Neuron (in vitro differentiated cells): ENCODE measurements around the gene ZAP70.

Experiments
- H2AFZ ChIP-seq: one replicate; pipeline ENCODE4 v1.6.1; 2013; ENCODE audit warnings: low read depth, mild to moderate bottlenecking, inconsistent platforms, low read length, moderate library complexity
- H3K27me3 ChIP-seq: one replicate; pipeline ENCODE4 v1.6.1; 2013; ENCODE audit warnings: low read length; ENCODE audit not compliant: insufficient read depth
- H3K36me3 ChIP-seq: one replicate; pipeline ENCODE4 v1.6.1; 2013; ENCODE audit warnings: low read length; ENCODE audit not compliant: insufficient read depth
- H3K4me1 ChIP-seq: one replicate; pipeline ENCODE4 v1.6.1; 2013; ENCODE audit warnings: low read length; ENCODE audit not compliant: insufficient read depth
- H3K4me3 ChIP-seq: 2 replicates; pipeline ENCODE4 v1.5.1; 2013; ENCODE audit warnings: mild to moderate bottlenecking, low read length, moderate library complexity
- H3K9me3 ChIP-seq: one replicate; pipeline ENCODE4 v1.6.1; 2013; ENCODE audit warnings: low read length

Gene ZAP70

DNA sequence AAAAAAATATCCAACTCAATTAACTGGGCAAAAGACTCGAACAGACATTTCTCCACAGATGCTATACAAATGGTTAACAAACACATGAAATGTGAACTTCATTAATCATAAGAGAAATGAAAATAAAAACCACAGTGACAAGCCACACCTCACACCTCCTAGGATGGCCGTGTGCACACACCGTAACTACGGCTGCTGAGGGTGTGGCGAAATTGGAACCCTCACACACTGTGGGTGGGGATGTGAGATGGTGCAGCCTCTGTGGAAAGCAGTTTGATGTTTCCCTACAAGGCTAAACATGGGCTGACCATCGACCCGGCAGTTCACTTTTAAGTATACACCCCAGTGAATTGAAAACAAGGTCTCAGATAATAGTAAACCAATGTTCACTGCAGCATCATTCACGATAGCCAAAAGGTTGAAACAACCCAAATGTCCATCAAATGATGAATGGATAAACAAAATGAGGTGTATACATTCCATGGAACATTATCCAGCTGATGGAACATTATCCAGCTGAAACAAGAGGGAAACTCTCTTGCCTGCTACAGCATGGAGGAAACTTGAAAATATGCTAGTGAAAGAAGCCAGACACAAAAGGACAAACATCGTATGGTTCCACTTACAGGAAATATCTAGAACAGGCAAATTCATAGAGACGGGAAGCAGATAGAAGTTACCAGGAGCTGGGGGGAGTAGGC lies 32.2 kb downstream of the ZAP70 start:
- H3K4me1 ChIP-seq: no peaks in the 10 kb centered on the region
- no peaks in the 10 kb centered on the region for H3K27me3 ChIP-seq
- no peaks in the 10 kb centered on the region for H3K36me3 ChIP-seq
- no peak overlapping the region for H3K4me3 ChIP-seq
- no peaks in the 10 kb centered on the region for H3K9me3 ChIP-seq
- H2AFZ ChIP-seq: no peak overlapping the region

DNA sequence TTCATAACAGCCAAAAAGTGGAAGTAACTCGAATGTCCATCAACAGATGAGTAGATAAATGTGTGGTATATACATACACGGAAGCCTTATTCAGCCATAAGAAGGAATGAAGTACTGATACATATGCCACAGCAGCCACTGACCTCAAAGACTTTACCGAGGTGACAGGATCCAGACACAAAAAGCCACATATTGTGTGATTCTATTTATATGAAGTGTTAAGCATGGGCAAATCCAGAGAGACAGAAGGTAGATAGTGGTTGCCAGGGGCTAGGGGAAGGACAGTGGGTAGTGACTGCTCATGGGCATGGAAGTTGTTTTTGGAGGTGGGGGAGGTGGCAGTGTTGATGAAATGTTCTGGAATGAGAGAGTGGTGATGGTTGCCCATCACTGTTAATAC lies 33.9 kb downstream of the ZAP70 start:
- Histone ChIP-seq H3K36me3 (peaks cover 7% of the 10 kb centered on the region), H3K4me1 (peaks cover under 1% of the 10 kb centered on the region), H2AFZ (no peak overlapping the region), H3K27me3 (no peaks in the 10 kb centered on the region), H3K4me3 (no peak overlapping the region), H3K9me3 (no peaks in the 10 kb centered on the region)

- Histone ChIP-seq H3K36me3 (peaks cover 7% of the 10 kb centered on the region), H2AFZ (no peak overlapping the region), H3K4me3 (no peak overlapping the region), H3K4me1 (peaks cover 5% of the 10 kb centered on the region), H3K9me3 (no peaks in the 10 kb centered on the region), H3K27me3 (no peaks in the 10 kb centered on the region)
These were observed 34.3 kb downstream of the ZAP70 start for GRCh38 chr2:97747716-97748115.

DNA sequence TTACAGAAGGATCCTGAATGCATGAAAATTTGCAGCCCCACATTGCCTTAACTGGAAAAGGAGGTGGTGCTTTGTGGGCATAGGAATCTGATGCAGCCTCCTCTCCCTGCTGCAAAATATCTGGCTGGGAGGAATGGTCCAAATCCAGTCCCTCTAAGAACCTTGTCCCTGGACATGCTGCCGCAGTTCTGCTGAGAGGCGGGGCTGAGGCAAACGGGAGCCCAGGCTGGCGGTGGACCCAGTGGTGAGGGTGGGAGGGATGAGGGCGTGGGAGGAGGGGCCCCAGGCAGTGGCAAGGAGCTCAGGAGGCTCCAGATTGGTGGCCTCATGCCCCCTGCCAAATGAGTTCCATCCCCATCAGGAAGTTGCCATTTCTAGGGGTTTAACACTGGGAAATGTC lies 36.2 kb downstream of the ZAP70 start:
- peaks cover 8% of the 10 kb centered on the region for H3K4me1 ChIP-seq
- H3K36me3 ChIP-seq: peaks cover 7% of the 10 kb centered on the region
- H3K27me3 ChIP-seq: no peaks in the 10 kb centered on the region
- no peak overlapping the region for H2AFZ ChIP-seq
- no peaks in the 10 kb centered on the region for H3K9me3 ChIP-seq
- no peak overlapping the region for H3K4me3 ChIP-seq

DNA sequence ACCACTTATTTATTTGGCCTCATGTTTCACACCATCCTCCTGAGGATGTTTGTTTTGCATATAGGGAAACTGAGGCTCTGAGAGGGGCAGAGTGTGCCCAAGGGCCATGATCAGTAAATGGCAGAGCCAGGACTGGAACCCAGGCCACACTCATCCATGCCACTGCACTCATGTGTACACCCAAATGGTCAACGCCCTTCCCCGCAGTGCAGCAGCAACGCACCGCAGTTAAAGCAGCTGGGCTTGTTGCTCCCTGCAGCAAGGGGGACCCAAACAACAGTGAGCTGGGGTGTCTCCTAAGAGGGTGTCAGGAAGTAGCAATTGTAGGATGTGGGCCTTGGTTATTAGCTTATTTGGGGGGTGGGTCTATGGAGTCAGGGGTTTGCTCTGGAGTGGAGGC lies 36.6 kb downstream of the ZAP70 start:
- peaks cover 10% of the 10 kb centered on the region for H3K36me3 ChIP-seq
- H3K9me3 ChIP-seq: no peaks in the 10 kb centered on the region
- H3K27me3 ChIP-seq: no peaks in the 10 kb centered on the region
- H3K4me3 ChIP-seq: no peak overlapping the region
- H2AFZ ChIP-seq: no peak overlapping the region
- H3K4me1 ChIP-seq: peaks cover 8% of the 10 kb centered on the region

DNA sequence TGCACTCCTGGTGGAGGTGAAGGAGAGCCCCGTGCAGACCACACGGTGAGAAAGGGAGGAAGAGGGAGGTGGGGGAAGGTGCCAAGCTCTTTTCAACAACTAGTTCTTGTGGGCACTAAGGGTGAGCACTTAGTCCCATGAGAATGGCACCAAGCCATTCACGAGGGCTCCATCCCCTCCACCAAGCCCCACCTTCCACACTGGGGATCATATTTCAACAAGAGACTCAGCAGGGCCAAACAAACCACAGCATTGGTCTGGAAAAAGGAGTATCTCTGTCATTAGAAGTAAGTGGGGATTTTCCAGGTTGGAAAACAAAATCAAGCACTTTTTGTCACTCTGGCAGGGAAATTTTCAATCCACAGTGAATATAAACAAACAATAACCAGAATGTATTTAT lies 38.4 kb downstream of the ZAP70 start:
- Histone ChIP-seq H2AFZ (no peak overlapping the region), H3K36me3 (peaks cover 23% of the 10 kb centered on the region), H3K4me3 (no peak overlapping the region), H3K27me3 (no peaks in the 10 kb centered on the region), H3K4me1 (peaks cover 8% of the 10 kb centered on the region), H3K9me3 (no peaks in the 10 kb centered on the region)

DNA sequence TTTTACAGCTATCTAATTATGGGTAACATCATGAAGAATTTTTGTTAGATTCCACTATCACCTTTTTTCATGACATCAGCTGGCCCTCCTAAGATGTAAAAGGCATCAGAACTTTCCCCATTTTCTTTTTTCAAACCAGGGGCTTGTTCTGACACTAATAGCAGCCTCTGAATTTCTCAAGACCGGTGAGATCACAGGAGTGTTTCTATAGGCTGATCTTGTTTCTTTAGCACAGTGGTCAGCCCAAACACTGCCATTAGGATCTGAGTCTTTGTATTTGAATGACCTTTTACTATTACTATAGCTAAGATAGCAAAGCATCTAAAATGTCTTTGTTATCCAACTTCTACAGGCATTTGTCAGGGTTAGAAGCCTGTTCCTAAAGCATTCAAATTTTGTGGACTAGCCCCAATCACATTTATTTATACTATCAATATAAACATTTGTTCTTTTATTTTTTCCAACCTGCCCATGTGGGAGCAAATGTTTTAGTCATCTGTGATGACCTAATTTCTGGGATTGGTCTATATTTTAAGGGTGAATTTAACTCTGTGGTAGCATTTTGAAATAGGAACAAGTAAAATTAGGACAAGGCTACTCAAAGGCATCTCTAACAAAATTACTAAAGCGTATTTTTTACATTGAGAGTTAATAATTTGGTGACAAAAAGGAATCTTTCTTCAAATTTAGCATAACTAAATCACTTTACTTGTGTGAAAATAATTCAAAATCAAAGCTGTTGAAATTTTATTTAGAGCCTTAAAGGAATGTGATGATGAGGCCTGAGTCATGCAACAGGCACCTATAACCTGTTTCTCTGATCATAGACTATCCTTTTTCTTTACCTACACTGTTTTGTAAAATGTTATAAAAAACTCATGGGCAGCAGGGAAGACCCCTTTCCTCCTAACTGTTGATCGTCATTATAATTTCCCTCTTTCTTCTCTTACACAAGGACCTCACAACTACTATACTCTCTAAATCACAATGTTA lies 39.3 kb downstream of the ZAP70 start:
- H3K27me3 ChIP-seq: no peaks in the 10 kb centered on the region
- H2AFZ ChIP-seq: no peak overlapping the region
- H3K4me3 ChIP-seq: no peak overlapping the region
- no peaks in the 10 kb centered on the region for H3K9me3 ChIP-seq
- peaks cover 8% of the 10 kb centered on the region for H3K4me1 ChIP-seq
- peaks cover 31% of the 10 kb centered on the region for H3K36me3 ChIP-seq

DNA sequence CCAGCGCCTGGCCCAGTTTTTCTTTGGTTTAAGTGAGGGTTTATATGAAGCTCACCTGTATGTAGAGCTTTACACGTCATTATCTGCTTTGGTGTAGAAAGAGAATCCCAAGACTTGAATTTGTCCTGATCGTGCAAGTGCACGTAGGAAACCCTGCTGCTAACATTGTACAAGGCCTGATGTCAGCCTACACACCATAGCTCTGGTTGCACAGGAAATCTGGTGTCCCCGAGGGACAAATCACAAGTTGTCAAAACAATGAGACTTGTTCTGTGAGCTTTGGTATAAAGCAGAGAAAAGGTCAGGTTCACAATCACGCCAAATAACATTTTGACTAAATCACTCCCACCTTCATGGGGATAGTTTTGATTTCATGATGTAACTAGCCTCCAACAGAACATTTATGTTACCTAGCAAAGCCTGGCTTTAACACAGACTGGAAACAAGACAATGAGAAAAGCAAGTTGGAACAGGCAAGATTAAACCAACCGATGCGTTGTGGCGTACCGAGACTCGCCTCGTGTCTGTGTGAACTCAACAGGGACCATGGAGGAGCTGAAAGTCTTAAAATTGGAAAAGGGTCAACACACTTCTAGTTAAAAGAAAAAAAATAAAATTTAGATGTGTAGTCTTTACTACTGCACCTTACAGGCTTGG lies 41.4 kb downstream of the ZAP70 start:
- no peak overlapping the region for H3K4me3 ChIP-seq
- no peaks in the 10 kb centered on the region for H3K27me3 ChIP-seq
- H2AFZ ChIP-seq: no peak overlapping the region
- H3K36me3 ChIP-seq: peaks cover 49% of the 10 kb centered on the region
- H3K9me3 ChIP-seq: no peaks in the 10 kb centered on the region
- H3K4me1 ChIP-seq: peaks cover 8% of the 10 kb centered on the region

GRCh38 chr2:97755491-97755890 lies 42.1 kb downstream of the ZAP70 start:
- H3K27me3 ChIP-seq: no peaks in the 10 kb centered on the region
- H3K4me3 ChIP-seq: no peak overlapping the region
- H2AFZ ChIP-seq: no peak overlapping the region
- H3K9me3 ChIP-seq: no peaks in the 10 kb centered on the region
- H3K4me1 ChIP-seq: peaks cover 8% of the 10 kb centered on the region
- H3K36me3 ChIP-seq: peaks cover 54% of the 10 kb centered on the region

DNA sequence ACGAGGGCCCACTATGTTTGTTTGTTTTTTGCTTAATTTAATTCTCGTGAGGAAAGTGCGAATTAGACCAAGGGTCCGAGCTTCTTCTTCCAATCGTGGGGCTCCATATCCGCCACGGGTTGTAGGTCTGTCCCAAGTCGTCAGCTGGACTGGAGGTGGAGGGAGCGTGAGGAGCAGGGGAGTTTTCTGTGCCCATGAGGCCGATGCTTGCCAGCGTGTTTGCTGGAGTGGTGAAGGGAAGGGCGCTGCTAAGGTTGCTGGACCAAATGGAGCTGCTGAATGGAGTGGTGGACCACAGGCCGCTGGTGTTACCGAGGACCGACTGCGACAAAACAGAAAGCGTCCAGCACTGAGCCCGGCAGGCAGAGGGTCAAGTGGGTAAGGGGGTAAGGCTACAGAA lies 43.7 kb downstream of the ZAP70 start:
- Histone ChIP-seq H3K4me3 (no peak overlapping the region), H3K27me3 (no peaks in the 10 kb centered on the region), H3K9me3 (no peaks in the 10 kb centered on the region), H2AFZ (no peak overlapping the region), H3K4me1 (peaks cover 8% of the 10 kb centered on the region), H3K36me3 (peaks cover 62% of the 10 kb centered on the region)

- Histone ChIP-seq H2AFZ (no peak overlapping the region), H3K27me3 (no peaks in the 10 kb centered on the region), H3K36me3 (peaks cover 74% of the 10 kb centered on the region), H3K9me3 (no peaks in the 10 kb centered on the region), H3K4me1 (no peaks in the 10 kb centered on the region), H3K4me3 (no peak overlapping the region)
These were observed 44.8 kb downstream of the ZAP70 start for GRCh38 chr2:97758131-97758705.

- H3K9me3 ChIP-seq: no peaks in the 10 kb centered on the region
- no peak overlapping the region for H3K4me3 ChIP-seq
- peaks cover 86% of the 10 kb centered on the region for H3K36me3 ChIP-seq
- no peak overlapping the region for H2AFZ ChIP-seq
- no peaks in the 10 kb centered on the region for H3K4me1 ChIP-seq
- H3K27me3 ChIP-seq: no peaks in the 10 kb centered on the region
These were observed 46.5 kb downstream of the ZAP70 start for GRCh38 chr2:97759727-97760407.
